Breast epithelium (tissue), 3 donors: ENCODE measurements around the gene SIRT3.
A peak's percentile ranks its signal among the peaks of the same experiment; 100 is the strongest.

ENCODE experiments used
- CTCF ChIP-seq, 3 donors: fragments of 450-650 bp; IDR thresholded peaks; one replicate each; pipeline ENCODE4 v1.5.1; 2016 to 2017; ENCODE audit warnings: antibody characterized with exemption in 3 of 3, mild to moderate bottlenecking in 3 of 3, moderate library complexity in 3 of 3
- POLR2AphosphoS5 ChIP-seq, 3 donors: sonication (generic); formaldehyde crosslinking; IDR thresholded peaks; one replicate each; pipeline ENCODE4 v1.6.1; 2017; ENCODE audit warnings: antibody characterized with exemption in 3 of 3

- TF ChIP-seq CTCF (IDR thresholded peaks at IDR 0.05), result peak in 1 of 3 donors; percentile 13
- TF ChIP-seq POLR2AphosphoS5 (IDR thresholded peaks at IDR 0.05), result peak; percentile 75 to 92 (median 85)
These were observed 28.8 kb downstream of the SIRT3 start, which contains the start of the genes BET1L and RIC8A for GRCh38 chr11:207208-207862.
